NCI-H187 (cell line): ENCODE results near the gene AASS.
"Not testable (repeated sequence)": the region's sequence is repeated elsewhere in the genome, so short reads cannot be mapped to it uniquely, and the experiment has no call there.

Source experiments
- DNase-seq, 2 experiments: peaks; one replicate each; lab custom pipeline; 2025; lab: John Stamatoyannopoulos, UW

The AASS gene

GRCh38 chr7:122143751-122144711 lies at the start of gene AASS:
Gene AASS (minus strand): TSS chr7:122144249. CDS start chr7:122133726, 10,523 bp downstream.
- peak; percentile 43 to 68 for DNase-seq

- no peak for DNase-seq
These were observed 44.7 kb upstream of the AASS start for GRCh38 chr7:122188785-122189184.

- no peak for DNase-seq
These were observed 39.1 kb upstream of the AASS start for GRCh38 chr7:122183106-122183505.

- DNase-seq = no peak
These were observed 38.0 kb upstream of the AASS start for GRCh38 chr7:122182081-122182480.

GRCh38 chr7:122172144-122172543 lies 28.1 kb upstream of the AASS start:
- DNase-seq = not testable (repeated sequence)

GRCh38 chr7:122166740-122167139 lies 22.7 kb upstream of the AASS start:
- DNase-seq = no peak

GRCh38 chr7:122166275-122166674 lies 22.2 kb upstream of the AASS start:
- DNase-seq = no peak

GRCh38 chr7:122161628-122162027 lies 17.6 kb upstream of the AASS start:
- no peak for DNase-seq

- no peak for DNase-seq
These were observed 11.5 kb upstream of the AASS start for GRCh38 chr7:122155566-122155965.

GRCh38 chr7:122148878-122149277 lies 4.8 kb upstream of the AASS start:
- DNase-seq = no peak

- DNase-seq = no peak
These were observed 4.0 kb upstream of the AASS start for GRCh38 chr7:122148081-122148480.

- no peak for DNase-seq
These were observed 2.0 kb upstream of the AASS start for GRCh38 chr7:122145937-122146645.

- no peak for DNase-seq
These were observed 686 bp downstream of the AASS start for GRCh38 chr7:122143376-122143750.

GRCh38 chr7:122140918-122141317 lies 3.1 kb downstream of the AASS start:
- DNase-seq = no peak

GRCh38 chr7:122137251-122138077 lies 6.6 kb downstream of the AASS start:
- no peak for DNase-seq

- DNase-seq = no peak
These were observed 7.3 kb downstream of the AASS start for GRCh38 chr7:122136639-122137245.

GRCh38 chr7:122136078-122136477 lies 8.0 kb downstream of the AASS start:
- DNase-seq = no peak

GRCh38 chr7:122135275-122135674 lies 8.8 kb downstream of the AASS start:
- no peak for DNase-seq

GRCh38 chr7:122134793-122135192 lies 9.3 kb downstream of the AASS start:
- DNase-seq = not testable (repeated sequence)

- no peak for DNase-seq
These were observed 10.6 kb downstream of the AASS start for GRCh38 chr7:122133477-122133876.

- DNase-seq = no peak
These were observed 11.7 kb downstream of the AASS start for GRCh38 chr7:122132341-122132740.

- DNase-seq = no peak
These were observed 20.3 kb downstream of the AASS start for GRCh38 chr7:122123746-122124145.
